Activated CD8-positive, alpha-beta memory T cell treated with anti-CD3 and anti-CD28 coated beads, Interleukin-2, amount 50 U/mL, for 4 hours (primary cell): ENCODE data around the gene AP3B1.

Source experiments
- DNase-seq: peaks from one replicate; pipeline ENCODE4 v3.0.0-alpha.2; 2020

Gene AP3B1

DNA sequence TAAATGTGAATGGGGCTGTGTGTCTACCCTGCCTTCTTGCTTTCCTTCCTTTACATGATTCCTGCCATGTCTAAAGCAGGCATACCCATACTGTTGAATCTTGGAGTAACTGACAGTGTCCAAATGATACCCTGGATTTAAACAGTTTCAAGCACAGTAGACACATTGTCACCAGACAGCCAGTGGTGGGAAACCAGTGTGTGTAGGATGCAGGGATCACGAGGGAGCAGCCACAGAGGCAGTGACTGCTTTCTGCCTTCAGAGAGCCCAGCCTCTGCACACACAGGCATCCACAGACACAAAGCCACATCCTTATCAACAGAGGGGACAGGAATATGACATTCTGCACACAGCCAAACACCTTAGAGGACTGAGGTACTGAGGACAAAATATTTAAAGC is 334.2 kb downstream of the AP3B1 start:
- no peak for DNase-seq

DNA sequence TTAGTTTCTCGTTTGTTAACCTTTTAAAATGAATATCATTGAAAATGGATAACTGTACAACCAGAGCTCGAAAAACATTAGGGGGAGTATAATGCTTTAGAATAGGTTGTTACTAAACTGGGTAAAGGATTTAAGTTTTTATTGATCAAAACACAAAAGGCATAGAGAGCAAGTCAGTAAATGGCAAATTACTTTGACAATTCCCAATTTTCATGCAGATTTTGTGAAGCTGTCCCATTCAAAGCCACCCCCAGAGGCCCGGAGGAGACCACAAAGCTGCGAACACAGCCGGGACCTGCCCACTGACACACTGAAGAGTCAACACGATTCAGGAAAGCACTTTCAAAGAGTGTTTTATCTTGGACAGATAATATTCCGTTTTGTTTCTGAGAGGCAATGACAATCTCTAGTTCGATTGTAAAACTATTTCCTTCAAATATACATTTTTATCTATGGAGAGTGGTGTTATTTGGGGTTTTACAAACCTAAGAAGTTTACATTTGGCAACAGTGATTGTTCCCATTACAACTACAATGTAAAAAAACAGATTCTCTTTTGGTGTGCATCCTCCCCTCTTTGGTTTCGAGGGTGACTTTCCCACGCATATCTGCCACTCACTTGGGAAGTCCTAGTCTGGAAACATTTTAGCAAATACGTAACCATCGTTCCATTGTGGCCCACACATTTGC is 335.7 kb downstream of the AP3B1 start:
- no peak for DNase-seq

DNA sequence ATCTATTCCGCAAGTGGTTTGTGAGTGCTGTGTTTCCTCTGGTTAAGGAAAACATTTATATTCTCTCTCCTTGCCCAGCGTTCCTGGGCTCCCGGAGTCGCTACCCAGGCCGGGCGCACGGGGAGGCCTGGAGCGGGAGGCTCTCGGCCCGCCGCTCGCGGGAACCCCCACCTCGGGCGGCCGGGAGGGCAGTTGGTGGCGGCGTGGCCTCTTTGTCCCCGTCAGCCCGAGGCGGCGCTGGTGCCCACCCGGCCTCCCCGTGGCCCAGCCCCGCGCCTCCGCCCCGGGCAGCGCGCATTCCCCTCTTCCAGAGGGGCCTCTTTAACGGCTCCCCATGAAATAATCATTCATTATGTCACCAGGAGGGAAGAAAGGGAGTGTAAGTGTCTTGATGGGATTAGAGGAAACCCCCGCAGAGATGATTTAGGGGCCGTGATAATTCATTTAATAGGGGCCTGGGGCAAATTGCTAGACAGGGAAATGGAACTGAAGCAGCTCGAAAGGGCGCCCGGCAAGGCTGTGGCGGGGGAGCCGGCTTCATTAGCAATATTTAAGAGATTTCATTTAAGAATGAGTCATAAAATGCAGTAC is 336.5 kb downstream of the AP3B1 start:
- DNase-seq, result no peak

DNA sequence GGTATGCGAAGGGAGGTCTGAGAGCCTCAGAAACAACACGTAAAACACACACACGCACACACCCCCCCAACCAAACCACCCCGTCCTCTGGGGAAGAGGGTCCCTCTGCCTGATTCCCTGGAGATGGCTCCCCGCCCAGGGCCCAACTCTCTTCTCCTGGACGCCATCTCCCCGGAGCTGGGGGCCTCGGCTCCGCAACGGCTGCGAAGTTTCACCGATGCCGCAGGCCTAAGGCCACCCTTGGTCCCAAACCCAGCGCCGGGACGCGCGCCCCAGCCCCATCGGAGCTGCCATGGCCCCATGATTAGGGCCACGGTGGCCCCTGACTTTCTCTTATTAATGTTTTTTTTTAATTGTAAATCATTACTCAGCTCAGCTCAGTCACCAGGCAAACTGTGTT is 337.0 kb downstream of the AP3B1 start:
- no peak for DNase-seq

DNA sequence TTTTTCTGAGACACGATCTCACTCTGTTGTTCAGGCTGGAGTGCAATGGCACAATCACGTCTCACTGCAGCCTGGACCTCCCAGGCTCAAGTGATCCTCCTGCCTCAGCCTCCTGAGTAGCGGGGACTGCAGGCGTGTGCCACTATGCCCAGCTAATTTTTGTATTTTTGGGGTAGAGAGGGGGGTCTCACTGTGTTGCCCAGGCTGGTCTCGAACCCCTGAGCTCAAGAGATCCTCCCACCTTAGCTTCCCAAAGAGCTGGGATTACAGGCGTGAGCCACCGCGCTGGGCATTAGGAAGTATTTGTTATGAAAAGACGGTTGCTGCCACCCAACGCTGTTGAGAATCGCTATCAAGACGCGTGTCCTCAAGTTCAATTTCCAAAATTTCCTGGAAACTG is 337.4 kb downstream of the AP3B1 start:
- DNase-seq, result no peak

DNA sequence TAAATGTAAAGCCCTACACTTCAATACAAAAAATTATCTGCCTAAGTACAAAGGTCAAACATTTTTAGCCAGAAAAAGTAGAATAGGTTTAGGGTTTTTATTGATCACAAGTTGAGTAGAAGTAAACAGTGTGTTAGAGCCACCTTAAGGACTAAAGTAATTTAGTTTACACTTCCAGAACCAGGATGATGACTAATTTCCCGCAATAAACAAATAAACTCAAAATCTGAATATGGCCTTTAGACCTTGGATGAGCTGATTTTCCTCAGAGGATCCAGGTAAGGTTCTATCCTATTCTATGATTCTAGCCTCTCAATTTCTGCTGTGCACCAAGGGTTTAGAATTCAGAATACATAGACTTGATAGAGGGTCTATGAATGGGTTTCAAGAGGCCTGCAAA is 338.9 kb downstream of the AP3B1 start:
- no peak for DNase-seq

DNA sequence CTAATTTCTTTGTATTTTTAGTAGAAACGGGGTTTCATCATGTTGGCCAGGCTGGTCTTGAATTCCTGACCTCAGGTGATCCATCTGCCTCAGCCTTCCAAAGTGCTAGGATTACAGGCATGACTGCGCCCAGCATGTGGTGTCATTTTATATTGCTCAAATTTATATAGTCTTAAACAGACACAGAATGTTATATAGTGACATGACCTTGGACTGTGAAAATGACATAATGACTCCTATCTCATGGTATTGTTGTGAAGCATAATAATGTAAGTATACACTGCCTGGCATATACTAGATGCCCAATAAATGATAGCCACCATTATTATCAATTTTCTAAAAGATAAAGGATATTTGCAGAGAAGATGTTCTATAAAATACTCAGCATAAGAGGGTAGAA is 341.1 kb downstream of the AP3B1 start:
- no peak for DNase-seq

DNA sequence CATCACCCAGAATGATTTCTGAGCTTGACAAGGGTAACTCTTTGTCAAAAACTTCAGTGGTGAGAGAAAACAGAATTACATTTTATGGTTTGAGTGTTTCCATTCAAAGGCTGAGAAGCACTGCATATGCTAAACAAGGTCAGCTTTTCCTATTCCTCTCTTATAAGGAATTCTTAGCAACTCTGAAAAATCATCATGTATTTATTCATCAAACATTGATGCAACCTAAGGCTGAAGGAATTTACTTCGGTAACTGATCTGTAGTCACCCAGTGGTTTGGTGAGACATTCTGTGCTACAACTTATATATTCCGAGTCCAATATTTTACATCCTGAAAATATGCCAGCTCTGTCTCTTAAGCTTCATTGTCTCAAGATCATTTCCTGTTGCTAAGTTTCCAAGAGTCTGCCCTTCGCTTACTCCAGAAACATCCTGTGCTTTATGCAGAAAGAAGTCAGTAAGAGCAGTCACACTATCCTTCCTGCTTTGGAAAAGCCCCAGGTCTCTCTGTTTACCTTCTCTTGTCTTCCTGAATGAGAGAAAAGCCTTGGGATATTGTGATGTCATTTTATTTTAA is 341.8 kb downstream of the AP3B1 start:
- DNase-seq, result no peak
